ENCODE results near the gene GDPGP1.

GDPGP1 gene

GRCh38 chr15:90213122-90213817, 20.7 kb upstream of the GDPGP1 start:
- no peak for DNase-seq (ENCODE audit: low read depth, low spot score)
- TF ChIP-seq CTCF (IDR thresholded peaks at IDR 0.05; ENCODE audit: insufficient read depth, low read length, missing control alignments) = no peak
- ChIA-PET CTCF (interaction anchor here (1.3 to 1.8 kb wide), 4 partner anchors 8 to 11 kb away, joined by 3 to 14 read pairs (median 6); no protein-coding TSS in a partner anchor), POLR2A (no interaction called here)
- no peak overlapping the region for H3K4me3 ChIP-seq (ENCODE audit: low read depth, low read length)

GRCh38 chr15:90213818-90214204, 20.2 kb upstream of the GDPGP1 start:
- ChIA-PET POLR2A (no interaction called here), CTCF (interaction anchor here (1.3 to 1.8 kb wide), 3 partner anchors 9 to 12 kb away, joined by 3 to 7 read pairs (median 4); no protein-coding TSS in a partner anchor)
- no peak overlapping the region for H3K4me3 ChIP-seq (ENCODE audit: low read depth, low read length)
- no peak for DNase-seq (ENCODE audit: low read depth, low spot score)
- no peak for TF ChIP-seq CTCF (IDR thresholded peaks at IDR 0.05; ENCODE audit: insufficient read depth, low read length, missing control alignments)

- ChIA-PET POLR2A (interaction anchor here (0.6 kb wide), 1 partner anchor 147 kb away, joined by 3 read pairs; no protein-coding TSS in a partner anchor), CTCF (interaction anchor here (0.7 to 1.8 kb wide), 7 partner anchors 8 to 88 kb away, joined by 3 to 10 read pairs (median 4); partner anchors contain the start of genes CIB1 and GDPGP1)
- H3K4me3 ChIP-seq (ENCODE audit: low read depth, low read length) = no peak overlapping the region
- peak; percentile 22 for TF ChIP-seq CTCF (IDR thresholded peaks at IDR 0.05; ENCODE audit: insufficient read depth, low read length, missing control alignments)
- DNase-seq (ENCODE audit: low read depth, low spot score) = no peak
Observed at GRCh38 chr15:90214553-90215196, 19.3 kb upstream of the GDPGP1 start.

- CTCF ChIA-PET = interaction anchor here (0.9 to 1.9 kb wide), 10 partner anchors 8 to 146 kb away, joined by 3 to 5 read pairs (median 3); partner anchors contain the start of genes IDH2 and SEMA4B
- POLR2A ChIA-PET = no interaction called here
- no peak for DNase-seq (ENCODE audit: low read depth, low spot score)
- H3K4me3 ChIP-seq (ENCODE audit: low read depth, low read length) = no peak overlapping the region
- TF ChIP-seq CTCF (IDR thresholded peaks at IDR 0.05; ENCODE audit: insufficient read depth, low read length, missing control alignments) = no peak
Observed at GRCh38 chr15:90217671-90218394, 16.2 kb upstream of the GDPGP1 start.

- TF ChIP-seq CTCF (IDR thresholded peaks at IDR 0.05; ENCODE audit: insufficient read depth, low read length, missing control alignments) = peak; percentile 82
- ChIA-PET CTCF (interaction anchor here (0.6 to 2.5 kb wide), 14 partner anchors 10 to 322 kb away, joined by 3 to 26 read pairs (median 4); partner anchors contain the start of gene SEMA4B), POLR2A (no interaction called here)
- no peak overlapping the region for H3K4me3 ChIP-seq (ENCODE audit: low read depth, low read length)
- no peak for DNase-seq (ENCODE audit: low read depth, low spot score)
Observed at GRCh38 chr15:90219421-90220141, 14.4 kb upstream of the GDPGP1 start.

Measured in AG04449 (cell line).